Measurements from ENCODE around the gene ETAA1.

DNA sequence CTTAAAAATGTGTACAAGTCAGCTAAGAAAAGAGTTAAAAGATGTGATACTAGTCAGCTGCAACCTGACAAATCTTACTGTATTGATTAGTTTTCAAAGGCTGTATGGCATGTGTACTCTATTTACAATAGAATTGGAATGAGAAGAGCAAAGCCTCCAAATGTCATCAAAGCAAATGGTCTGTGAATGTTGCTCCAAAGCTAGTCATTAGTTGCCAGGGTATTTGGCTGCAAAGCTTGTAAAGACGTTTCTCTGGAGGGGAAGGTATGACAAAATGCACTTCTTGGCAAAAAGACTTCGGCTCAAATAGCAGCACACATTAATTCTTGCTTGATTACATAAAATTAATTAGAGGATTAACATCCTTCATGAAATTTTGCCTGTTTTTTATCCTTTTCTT is 59.3 kb downstream of the ETAA1 start:
- no peak for TF ChIP-seq ZNF24 (IDR thresholded peaks at IDR 0.05)
- TF ChIP-seq MEIS2 (CRISPR knock-in tag; IDR thresholded peaks at IDR 0.05), result no peak
- TF ChIP-seq, protein P1, sequence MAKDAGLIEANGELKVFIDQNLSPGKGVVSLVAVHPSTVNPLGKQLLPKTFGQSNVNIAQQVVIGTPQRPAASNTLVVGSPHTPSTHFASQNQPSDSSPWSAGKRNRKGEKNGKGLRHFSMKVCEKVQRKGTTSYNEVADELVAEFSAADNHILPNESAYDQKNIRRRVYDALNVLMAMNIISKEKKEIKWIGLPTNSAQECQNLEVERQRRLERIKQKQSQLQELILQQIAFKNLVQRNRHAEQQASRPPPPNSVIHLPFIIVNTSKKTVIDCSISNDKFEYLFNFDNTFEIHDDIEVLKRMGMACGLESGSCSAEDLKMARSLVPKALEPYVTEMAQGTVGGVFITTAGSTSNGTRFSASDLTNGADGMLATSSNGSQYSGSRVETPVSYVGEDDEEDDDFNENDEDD (CRISPR knock-in tag; IDR thresholded peaks at IDR 0.05; ENCODE audit: borderline replicate concordance), result no peak
- no peak for TF ChIP-seq JUNB (CRISPR knock-in tag; IDR thresholded peaks at IDR 0.05; ENCODE audit: borderline replicate concordance)
- TF ChIP-seq ZFAT (CRISPR knock-in tag; conservative IDR thresholded peaks at IDR 0.05), result no peak
- no peak for TF ChIP-seq SP1 (IDR thresholded peaks at IDR 0.05)
- no peak for TF ChIP-seq SP1 (CRISPR knock-in tag; IDR thresholded peaks at IDR 0.05)
- TF ChIP-seq ZNF326 (CRISPR knock-in tag; IDR thresholded peaks at IDR 0.05; ENCODE audit: borderline replicate concordance), result no peak
- no peak for TF ChIP-seq NR1H2 (CRISPR knock-in tag; IDR thresholded peaks at IDR 0.05; ENCODE audit: borderline replicate concordance, low read depth)
- no peak for TF ChIP-seq CCAR2 (optimal IDR thresholded peaks at IDR 0.05; ENCODE audit: low read depth, low read length)
- TF ChIP-seq PAF1 (CRISPR knock-in tag; IDR thresholded peaks at IDR 0.05), result no peak

Measured in HepG2 (cell line).